Astrocyte (in vitro differentiated cells and primary cell): ENCODE results near the gene ST6GALNAC3. TPM values are rescaled to one million over a fixed set of nuclear protein-coding genes. Genes with fewer than 3 reads are reported as not detected.

Experiments
- DNase-seq: peaks from one replicate; pipeline ENCODE4 v3.0.0-alpha.2; 2010; ENCODE audit warnings: low read depth
- FAIRE-seq: peaks from 2 replicates; lab custom pipeline; 2011; peaks lifted over from hg19 to GRCh38; lab: Jason Lieb, UNC
- H2AFZ ChIP-seq: 2 replicates; pipeline ENCODE4 v1.6.0; 2012; ENCODE audit warnings: low read depth, low read length, inconsistent platforms
- H3K27ac ChIP-seq: 2 replicates; pipeline ENCODE4 v1.5.1; 2011; ENCODE audit warnings: low read depth, low read length, inconsistent platforms
- H3K27me3 ChIP-seq: 2 replicates; pipeline ENCODE4 v1.6.0; 2011; ENCODE audit warnings: low read length, inconsistent platforms; ENCODE audit not compliant: insufficient read depth
- H3K36me3 ChIP-seq: 2 replicates; pipeline ENCODE4 v1.5.1; 2011; ENCODE audit warnings: low read length, inconsistent platforms; ENCODE audit not compliant: insufficient read depth
- H3K4me1 ChIP-seq: 2 replicates; pipeline ENCODE4 v1.5.1; 2011; ENCODE audit warnings: low read length, inconsistent platforms; ENCODE audit not compliant: insufficient read depth
- H3K4me2 ChIP-seq: 2 replicates; pipeline ENCODE4 v1.6.0; 2012; ENCODE audit warnings: low read length, inconsistent platforms
- H3K4me3 ChIP-seq: 2 replicates; pipeline ENCODE4 v1.5.1; 2011; ENCODE audit warnings: low read depth, mild to moderate bottlenecking, low read length, inconsistent platforms; ENCODE audit not compliant: insufficient read depth
- H3K79me2 ChIP-seq: 2 replicates; pipeline ENCODE4 v1.6.0; 2012; ENCODE audit warnings: mild to moderate bottlenecking, low read length, inconsistent platforms; ENCODE audit not compliant: insufficient read depth
- H3K9ac ChIP-seq: 2 replicates; pipeline ENCODE4 v1.6.0; 2012; ENCODE audit warnings: mild to moderate bottlenecking, low read length, inconsistent platforms
- H3K9me3 ChIP-seq: 2 replicates; pipeline ENCODE4 v1.5.1; 2012; ENCODE audit warnings: low read depth, mild to moderate bottlenecking, low read length, inconsistent platforms; ENCODE audit not compliant: insufficient read depth
- H4K20me1 ChIP-seq: 2 replicates; pipeline ENCODE4 v1.6.0; 2012; ENCODE audit warnings: low read length, inconsistent platforms; ENCODE audit not compliant: insufficient read depth
- H3K27ac Mint-ChIP-seq: one replicate; pipeline ENCODE4 v1.8.0; 2021; ENCODE audit warnings: mild to moderate bottlenecking, mixed read lengths; ENCODE audit not compliant: unreplicated experiment
- H3K27me3 Mint-ChIP-seq: one replicate; pipeline ENCODE4 v1.8.0; 2021; ENCODE audit warnings: low read depth, mixed read lengths; ENCODE audit not compliant: unreplicated experiment
- H3K36me3 Mint-ChIP-seq: one replicate; pipeline ENCODE4 v1.8.0; 2021; ENCODE audit warnings: low read depth, mixed read lengths; ENCODE audit not compliant: unreplicated experiment
- H3K4me1 Mint-ChIP-seq: one replicate; pipeline ENCODE4 v1.8.0; 2021; ENCODE audit warnings: low read depth, mixed read lengths; ENCODE audit not compliant: unreplicated experiment
- H3K4me3 Mint-ChIP-seq: one replicate; pipeline ENCODE4 v1.8.0; 2021; ENCODE audit warnings: mild to moderate bottlenecking, moderate library complexity, mixed read lengths; ENCODE audit not compliant: unreplicated experiment
- H3K9me3 Mint-ChIP-seq: one replicate; pipeline ENCODE4 v1.8.0; 2021; ENCODE audit warnings: mild to moderate bottlenecking, mixed read lengths; ENCODE audit not compliant: unreplicated experiment
- CTCF ChIP-seq: IDR thresholded peaks from 2 replicates; pipeline ENCODE4 v1.5.1; 2011; ENCODE audit warnings: low read depth, mild to moderate bottlenecking, inconsistent platforms, low read length, moderate library complexity; ENCODE audit not compliant: insufficient read depth
- EZH2 ChIP-seq: IDR thresholded peaks from 2 replicates; pipeline ENCODE4 v1.6.1; 2012; ENCODE audit warnings: mild to moderate bottlenecking, low read length, inconsistent platforms; ENCODE audit not compliant: insufficient read depth
- total RNA-seq: library from RNA; stranded (reverse); gene quantifications from 2 replicates; pipeline ENCODE4 v1.2.1, GENCODE V29; 2021

ST6GALNAC3 gene
- total RNA-seq, 1 donor from 2014 or later, result 3.2 TPM

GRCh38 chr1:76144247-76144646 is 69.7 kb downstream of the ST6GALNAC3 start:
- Histone ChIP-seq H3K4me1 (no peaks in the 10 kb centered on the region), H4K20me1 (no peaks in the 10 kb centered on the region), H3K79me2 (no peaks in the 10 kb centered on the region), H3K9me3 (no peaks in the 10 kb centered on the region), H3K36me3 (no peaks in the 10 kb centered on the region), H2AFZ (no peak overlapping the region), H3K27ac (no peak overlapping the region), H3K9ac (no peak overlapping the region), H3K4me2 (no peak overlapping the region), H3K27me3 (peaks cover 2% of the 10 kb centered on the region), H3K4me3 (no peak overlapping the region)
- DNase-seq (peak; percentile 10), FAIRE-seq (no peak)
- H3K4me3 Mint-ChIP-seq, result no peak overlapping the region
- H3K4me1 Mint-ChIP-seq, result no peaks in the 10 kb centered on the region
- no peaks in the 10 kb centered on the region for H3K36me3 Mint-ChIP-seq
- H3K27me3 Mint-ChIP-seq, result peaks cover 4% of the 10 kb centered on the region
- H3K9me3 Mint-ChIP-seq, result peaks cover 4% of the 10 kb centered on the region
- H3K27ac Mint-ChIP-seq, result no peak overlapping the region
- TF ChIP-seq CTCF (no peak), EZH2 (no peak)

- DNase-seq (no peak), FAIRE-seq (no peak)
- Histone ChIP-seq H4K20me1 (no peaks in the 10 kb centered on the region), H3K27me3 (peaks cover 2% of the 10 kb centered on the region), H3K9ac (no peak overlapping the region), H3K9me3 (no peaks in the 10 kb centered on the region), H3K4me1 (no peaks in the 10 kb centered on the region), H2AFZ (no peak overlapping the region), H3K27ac (no peak overlapping the region), H3K79me2 (no peaks in the 10 kb centered on the region), H3K4me2 (no peak overlapping the region), H3K36me3 (no peaks in the 10 kb centered on the region), H3K4me3 (no peak overlapping the region)
- Mint-ChIP-seq H3K27ac (no peak overlapping the region), H3K4me1 (peaks cover 5% of the 10 kb centered on the region), H3K4me3 (no peak overlapping the region), H3K27me3 (peaks cover 4% of the 10 kb centered on the region), H3K36me3 (no peaks in the 10 kb centered on the region), H3K9me3 (peaks cover 4% of the 10 kb centered on the region)
- no peak for TF ChIP-seq CTCF
- no peak for TF ChIP-seq EZH2
Observed at GRCh38 chr1:76145332-76145731, 70.8 kb downstream of the ST6GALNAC3 start.

- no peak overlapping the region for H2AFZ ChIP-seq
- H3K4me2 ChIP-seq, result no peak overlapping the region
- no peak overlapping the region for H3K27ac ChIP-seq
- FAIRE-seq (no peak), DNase-seq (no peak)
- H4K20me1 ChIP-seq, result no peaks in the 10 kb centered on the region
- H3K79me2 ChIP-seq, result no peaks in the 10 kb centered on the region
- TF ChIP-seq CTCF, result no peak
- TF ChIP-seq EZH2, result no peak
- peaks cover 6% of the 10 kb centered on the region for H3K4me1 Mint-ChIP-seq
- H3K27me3 Mint-ChIP-seq, result peaks cover 6% of the 10 kb centered on the region
- peaks cover 4% of the 10 kb centered on the region for H3K9me3 Mint-ChIP-seq
- H3K9me3 ChIP-seq, result no peaks in the 10 kb centered on the region
- no peaks in the 10 kb centered on the region for H3K36me3 Mint-ChIP-seq
- H3K27me3 ChIP-seq, result peaks cover 2% of the 10 kb centered on the region
- H3K27ac Mint-ChIP-seq, result no peak overlapping the region
- H3K4me1 ChIP-seq, result no peaks in the 10 kb centered on the region
- no peak overlapping the region for H3K4me3 Mint-ChIP-seq
- H3K36me3 ChIP-seq, result no peaks in the 10 kb centered on the region
- no peak overlapping the region for H3K9ac ChIP-seq
- H3K4me3 ChIP-seq, result no peak overlapping the region
Observed at GRCh38 chr1:76146184-76146583, 71.6 kb downstream of the ST6GALNAC3 start.
